ENCODE data around the gene RGS14. TPM values are rescaled to one million over a fixed set of nuclear protein-coding genes. Genes with fewer than 3 reads are reported as not detected.
A peak's percentile ranks its signal among the peaks of the same experiment; 100 is the strongest.

RGS14 gene
- total RNA-seq, 1 donor from 2014 or later, result 8.4 TPM

- peak; percentile 97 for DNase-seq (ENCODE audit: low read depth)
- H3K4me3 ChIP-seq (ENCODE audit: low read depth, low read length), result no peak overlapping the region
- no peaks in the 10 kb centered on the region for H3K36me3 ChIP-seq (ENCODE audit: control insufficient read depth, insufficient read depth, low read length)
Measured at GRCh38 chr5:177389241-177390169, 31.8 kb downstream of the RGS14 start.

GRCh38 chr5:177390363-177391300, 32.9 kb downstream of the RGS14 start:
- Histone ChIP-seq H3K4me3 (ENCODE audit: low read depth, low read length) (no peak overlapping the region), H3K36me3 (ENCODE audit: control insufficient read depth, insufficient read depth, low read length) (no peaks in the 10 kb centered on the region), H3K27me3 (ENCODE audit: control insufficient read depth, insufficient read depth, low read length) (no peaks in the 10 kb centered on the region)
- peak; percentile 92 for TF ChIP-seq CTCF (IDR thresholded peaks at IDR 0.05; ENCODE audit: insufficient read depth, low read length, severe bottlenecking)
- no peak for FAIRE-seq
- peak; percentile 76 for DNase-seq (ENCODE audit: low read depth)

More at GRCh38 chr5:177389241-177390169, 31.8 kb downstream of the RGS14 start:
- peak; percentile 0 for TF ChIP-seq CTCF (IDR thresholded peaks at IDR 0.05; ENCODE audit: insufficient read depth, low read length, severe bottlenecking)
- H3K27me3 ChIP-seq (ENCODE audit: control insufficient read depth, insufficient read depth, low read length), result no peaks in the 10 kb centered on the region
- FAIRE-seq, result peak; percentile 87

- Histone ChIP-seq H3K4me3 (ENCODE audit: low read depth, low read length) (no peak overlapping the region), H3K27me3 (ENCODE audit: control insufficient read depth, insufficient read depth, low read length) (no peaks in the 10 kb centered on the region), H3K36me3 (ENCODE audit: control insufficient read depth, insufficient read depth, low read length) (no peaks in the 10 kb centered on the region)
- DNase-seq (ENCODE audit: low read depth) (no peak), FAIRE-seq (no peak)
- TF ChIP-seq CTCF (IDR thresholded peaks at IDR 0.05; ENCODE audit: insufficient read depth, low read length, severe bottlenecking), result no peak
Measured at GRCh38 chr5:177392765-177393164, 35.0 kb downstream of the RGS14 start.

- Histone ChIP-seq H3K36me3 (ENCODE audit: control insufficient read depth, insufficient read depth, low read length) (no peaks in the 10 kb centered on the region), H3K27me3 (ENCODE audit: control insufficient read depth, insufficient read depth, low read length) (no peaks in the 10 kb centered on the region), H3K4me3 (ENCODE audit: low read depth, low read length) (no peak overlapping the region)
- TF ChIP-seq CTCF (IDR thresholded peaks at IDR 0.05; ENCODE audit: insufficient read depth, low read length, severe bottlenecking), result no peak
- no peak for DNase-seq (ENCODE audit: low read depth)
- no peak for FAIRE-seq
Measured at GRCh38 chr5:177393206-177393765, 35.6 kb downstream of the RGS14 start.

GRCh38 chr5:177393990-177394389, 36.3 kb downstream of the RGS14 start:
- DNase-seq (ENCODE audit: low read depth) (no peak), FAIRE-seq (no peak)
- H3K27me3 ChIP-seq (ENCODE audit: control insufficient read depth, insufficient read depth, low read length), result no peaks in the 10 kb centered on the region
- no peaks in the 10 kb centered on the region for H3K36me3 ChIP-seq (ENCODE audit: control insufficient read depth, insufficient read depth, low read length)
- no peak for TF ChIP-seq CTCF (IDR thresholded peaks at IDR 0.05; ENCODE audit: insufficient read depth, low read length, severe bottlenecking)
- no peak overlapping the region for H3K4me3 ChIP-seq (ENCODE audit: low read depth, low read length)
